Neural cell (in vitro differentiated cells): ENCODE results near the gene DCBLD2. TPM values are rescaled to one million over a fixed set of nuclear protein-coding genes. Genes with fewer than 3 reads are reported as not detected.

Experiments used
- H2AFZ ChIP-seq: fragments of 200-600, 300-800 bp; sonication (generic), shearing (Covaris generic); 2 replicates; pipeline ENCODE4 v1.6.0; 2014; ENCODE audit warnings: low read depth, mild to moderate bottlenecking, antibody characterized with exemption, low read length, moderate library complexity
- H3F3A ChIP-seq: fragments of 200-600 bp; shearing (Covaris generic); 2 replicates; pipeline ENCODE4 v1.6.1; 2016; ENCODE audit warnings: mild to moderate bottlenecking, moderate library complexity, mixed read lengths, antibody characterized with exemption, low read length; ENCODE audit not compliant: insufficient read depth, poor library complexity, severe bottlenecking
- H3K27ac ChIP-seq: fragments of 200-600, 300-800 bp; sonication (generic), shearing (Covaris generic); 2 replicates; pipeline ENCODE4 v1.5.1; 2014; ENCODE audit warnings: mild to moderate bottlenecking, low read length, moderate library complexity
- H3K27me3 ChIP-seq: fragments of 300-800, 200-600 bp; sonication (generic), shearing (Covaris generic); 2 replicates; pipeline ENCODE4 v1.6.0; 2014; ENCODE audit warnings: mild to moderate bottlenecking, low read depth, low read length, moderate library complexity; ENCODE audit not compliant: insufficient read depth
- H3K36me3 ChIP-seq: fragments of 300-800, 200-600 bp; sonication (generic), shearing (Covaris generic); 2 replicates; pipeline ENCODE4 v1.5.1; 2014; ENCODE audit warnings: mild to moderate bottlenecking, antibody characterized with exemption, low read length, moderate library complexity; ENCODE audit not compliant: insufficient read depth
- H3K4me2 ChIP-seq: fragments of 300-800, 200-600 bp; sonication (generic), shearing (Covaris generic); 2 replicates; pipeline ENCODE4 v1.6.0; 2014; ENCODE audit warnings: mild to moderate bottlenecking, low read length
- H3K4me3 ChIP-seq: fragments of 300-800, 200-600 bp; sonication (generic), shearing (Covaris generic); 2 replicates; pipeline ENCODE4 v1.5.1; 2014; ENCODE audit warnings: mild to moderate bottlenecking, low read length, moderate library complexity
- H3K79me2 ChIP-seq: fragments of 200-600 bp; shearing (Covaris generic); replicated peaks from 2 replicates; pipeline ENCODE4 v1.6.0; 2014; ENCODE audit warnings: mild to moderate bottlenecking, low read length, moderate library complexity; ENCODE audit not compliant: insufficient read depth
- H3K9ac ChIP-seq: fragments of 300-800, 200-600 bp; sonication (generic), shearing (Covaris generic); 2 replicates; pipeline ENCODE4 v1.6.1; 2016; ENCODE audit warnings: mild to moderate bottlenecking, low read length, mixed read lengths
- H3K9me2 ChIP-seq: fragments of 200-600 bp; shearing (Covaris generic); 2 replicates; pipeline ENCODE4 v1.6.1; 2016; ENCODE audit warnings: mild to moderate bottlenecking, low read length, mixed read lengths; ENCODE audit not compliant: insufficient read depth
- H3K9me3 ChIP-seq: fragments of 200-600, 300-800 bp; sonication (generic), shearing (Covaris generic); 2 replicates; pipeline ENCODE4 v1.6.1; 2016; ENCODE audit warnings: mild to moderate bottlenecking, mixed run types, low read length, moderate library complexity, mixed read lengths
- H4K20me1 ChIP-seq: fragments of 200-600 bp; shearing (Covaris generic); 2 replicates; pipeline ENCODE4 v1.6.1; 2016; ENCODE audit warnings: mild to moderate bottlenecking, mixed run types; ENCODE audit not compliant: insufficient read depth
- CTCF ChIP-seq: fragments of 450-650 bp; IDR thresholded peaks from 2 replicates; pipeline ENCODE4 v1.5.1; 2014; ENCODE audit warnings: antibody characterized with exemption, mild to moderate bottlenecking, moderate library complexity; ENCODE audit not compliant: poor library complexity, severe bottlenecking
- EP300 ChIP-seq: fragments of 450-650 bp; conservative IDR thresholded peaks from 2 replicates; pipeline ENCODE4 v1.6.1; 2014; ENCODE audit warnings: antibody characterized with exemption, mild to moderate bottlenecking, moderate library complexity; ENCODE audit not compliant: poor library complexity, severe bottlenecking
- EZH2 ChIP-seq: fragments of 200-600, 300-800 bp; shearing (Covaris generic), sonication (generic); IDR thresholded peaks from 2 replicates; pipeline ENCODE4 v1.6.1; 2014; ENCODE audit warnings: antibody characterized with exemption, low read length, borderline replicate concordance, mild to moderate bottlenecking; ENCODE audit not compliant: insufficient read depth, poor library complexity, severe bottlenecking
- MXI1 ChIP-seq: fragments of 450-650 bp; conservative IDR thresholded peaks from 2 replicates; pipeline ENCODE4 v1.6.1; 2014; ENCODE audit warnings: antibody characterized with exemption, mild to moderate bottlenecking; ENCODE audit not compliant: poor library complexity, severe bottlenecking
- POLR2AphosphoS5 ChIP-seq: IDR thresholded peaks from 2 replicates; pipeline ENCODE4 v1.6.1; 2012
- RAD21 ChIP-seq: fragments of 450-650 bp; conservative IDR thresholded peaks from 2 replicates; pipeline ENCODE4 v1.6.1; 2014; ENCODE audit warnings: antibody characterized with exemption, mild to moderate bottlenecking, moderate library complexity
- REST ChIP-seq: IDR thresholded peaks from 2 replicates; pipeline ENCODE4 v1.6.1; 2012; ENCODE audit warnings: borderline replicate concordance
- SMC3 ChIP-seq: fragments of 450-650 bp; conservative IDR thresholded peaks from 2 replicates; pipeline ENCODE4 v1.6.1; 2014; ENCODE audit warnings: antibody characterized with exemption, mild to moderate bottlenecking, moderate library complexity; ENCODE audit not compliant: poor library complexity
- TAF1 ChIP-seq: IDR thresholded peaks from 2 replicates; pipeline ENCODE4 v1.6.1; 2012; ENCODE audit warnings: low read depth
- polyA plus RNA-seq: library from polyadenylated mRNA; depleted of rRNA; stranded (reverse); fragments of >200 nt; gene quantifications from 2 replicates; pipeline ENCODE4 v1.2.3, GENCODE V29; 2014

The DCBLD2 gene
- polyA plus RNA-seq, 1 donor from 2014 or later: 69.0 TPM

GRCh38 chr3:98893740-98894139 is 7.8 kb downstream of the DCBLD2 start:
- Histone ChIP-seq H3K36me3 (no peaks in the 10 kb centered on the region), H3K9me2 (no peaks in the 10 kb centered on the region), H3K27ac (no peak overlapping the region), H3F3A (no peaks in the 10 kb centered on the region), H2AFZ (no peak overlapping the region), H3K9ac (no peak overlapping the region), H3K4me3 (no peak overlapping the region), H3K27me3 (no peaks in the 10 kb centered on the region), H4K20me1 (no peaks in the 10 kb centered on the region), H3K79me2 (peaks cover 99% of the 10 kb centered on the region), H3K4me2 (no peak overlapping the region), H3K9me3 (no peaks in the 10 kb centered on the region)
- TF ChIP-seq TAF1: no peak
- no peak for TF ChIP-seq CTCF
- no peak for TF ChIP-seq MXI1
- TF ChIP-seq EZH2: no peak
- no peak for TF ChIP-seq REST
- no peak for TF ChIP-seq SMC3
- TF ChIP-seq RAD21: no peak
- no peak for TF ChIP-seq POLR2AphosphoS5
- no peak for TF ChIP-seq EP300

GRCh38 chr3:98892263-98892662 is 9.2 kb downstream of the DCBLD2 start:
- H3K36me3 ChIP-seq: no peaks in the 10 kb centered on the region
- no peaks in the 10 kb centered on the region for H3K9me2 ChIP-seq
- H3K27ac ChIP-seq: no peak overlapping the region
- H3K4me3 ChIP-seq: no peak overlapping the region
- no peaks in the 10 kb centered on the region for H3K27me3 ChIP-seq
- no peaks in the 10 kb centered on the region for H3F3A ChIP-seq
- H3K9me3 ChIP-seq: no peaks in the 10 kb centered on the region
- H4K20me1 ChIP-seq: no peaks in the 10 kb centered on the region
- no peak overlapping the region for H3K4me2 ChIP-seq
- peaks cover 98% of the 10 kb centered on the region for H3K79me2 ChIP-seq
- no peak for TF ChIP-seq RAD21
- TF ChIP-seq POLR2AphosphoS5: no peak
- TF ChIP-seq CTCF: no peak
- TF ChIP-seq REST: no peak
- TF ChIP-seq EZH2: no peak
- TF ChIP-seq MXI1: no peak
- no peak for TF ChIP-seq SMC3
- no peak for TF ChIP-seq EP300
- TF ChIP-seq TAF1: no peak
- H2AFZ ChIP-seq: no peak overlapping the region
- H3K9ac ChIP-seq: no peak overlapping the region
